T47D (cell line): ENCODE data around the gene SNRPB.
"Not testable (repeated sequence)": the region's sequence is repeated elsewhere in the genome, so short reads cannot be mapped to it uniquely, and the experiment has no call there.

Source experiments
- DNase-seq, 2 experiments: peaks; one replicate each; pipeline versions ENCODE4 v3.0.0 to v3.0.0-alpha.2; 2011 to 2012; ENCODE audit warnings: low read depth in 1 of 2, low spot score in 1 of 2
- JUND ChIP-seq: IDR thresholded peaks from 2 replicates; pipeline ENCODE4 v1.6.1; 2012; ENCODE audit warnings: low read depth
- in situ Hi-C: cut with HindIII; loops from 2 replicates; pipeline ENCODE4 v1.10.0; 2016; ENCODE audit warnings: low sequenced_read_pairs, low pct_unique_long_range_greater_than_20kb

SNRPB gene

GRCh38 chr20:2470423-2471193 is at the start of gene SNRPB:
SNRPB (minus strand) TSS chr20:2470789; CDS start chr20:2470690, 99 bp downstream.
- DNase-seq, result peak; percentile 91 to 99
- 0 out of 2 replicates have a peak, but pooled peaks have one; percentile 23 for TF ChIP-seq JUND
- in situ Hi-C loops, result no loop called here

GRCh38 chr20:2519115-2519809 is 48.7 kb upstream of the SNRPB start:
- no peak for DNase-seq
- in situ Hi-C loops, result no loop called here

GRCh38 chr20:2518558-2518957 is 48.0 kb upstream of the SNRPB start:
- in situ Hi-C loops, result no loop called here
- no peak for TF ChIP-seq JUND
- DNase-seq, result no peak

More at GRCh38 chr20:2519115-2519809, 48.7 kb upstream of the SNRPB start:
- TF ChIP-seq JUND, result no peak

GRCh38 chr20:2518096-2518495 is 47.5 kb upstream of the SNRPB start:
- no peak for DNase-seq
- no peak for TF ChIP-seq JUND
- in situ Hi-C loops, result no loop called here

- no peak for DNase-seq
These were observed 45.8 kb upstream of the SNRPB start for GRCh38 chr20:2516399-2516798.

GRCh38 chr20:2515203-2515602 is 44.6 kb upstream of the SNRPB start:
- no peak for TF ChIP-seq JUND
- in situ Hi-C loops, result no loop called here
- no peak for DNase-seq

More at GRCh38 chr20:2516399-2516798, 45.8 kb upstream of the SNRPB start:
- TF ChIP-seq JUND, result no peak
- in situ Hi-C loops, result no loop called here

GRCh38 chr20:2509794-2510193 is 39.2 kb upstream of the SNRPB start:
- in situ Hi-C loops, result no loop called here

GRCh38 chr20:2509468-2509781 is 38.8 kb upstream of the SNRPB start:
- no peak for TF ChIP-seq JUND
- peak in 1 of 2 experiments; percentile 15 for DNase-seq
- in situ Hi-C loops, result no loop called here

More at GRCh38 chr20:2509794-2510193, 39.2 kb upstream of the SNRPB start:
- TF ChIP-seq JUND, result no peak
- DNase-seq, result no peak

- in situ Hi-C loops, result no loop called here
- DNase-seq, result peak; percentile 83 to 86
- TF ChIP-seq JUND, result no peak
These were observed 38.3 kb upstream of the SNRPB start, which contains the start of gene ZNF343 for GRCh38 chr20:2508631-2509467. ZNF343 (minus strand) TSS chr20:2508915; CDS start chr20:2493895, 15,020 bp downstream.

GRCh38 chr20:2507875-2508630 is 37.5 kb upstream of the SNRPB start:
- no peak for TF ChIP-seq JUND
- in situ Hi-C loops, result no loop called here
- no peak for DNase-seq

- DNase-seq, result no peak
- TF ChIP-seq JUND, result no peak
- in situ Hi-C loops, result no loop called here
These were observed 36.9 kb upstream of the SNRPB start for GRCh38 chr20:2507464-2507863.

- DNase-seq, in situ Hi-C loops: not testable (repeated sequence)
These were observed 35.8 kb upstream of the SNRPB start for GRCh38 chr20:2506426-2506825.

GRCh38 chr20:2504803-2505202 is 34.2 kb upstream of the SNRPB start:
- in situ Hi-C loops, DNase-seq: not testable (repeated sequence)

GRCh38 chr20:2502808-2503384 is 32.3 kb upstream of the SNRPB start:
- DNase-seq, in situ Hi-C loops: not testable (repeated sequence)
